GM18519 (cell line): Measurements from ENCODE around the gene ZNF473.

Experiments used
- ATAC-seq: cut with Tn5 transposase; IDR thresholded peaks from one replicate; pipeline ENCODE4 v1.9.1; 2021; ENCODE audit warnings: mild to moderate bottlenecking, moderate library complexity; ENCODE audit not compliant: unreplicated experiment, low FRiP score

The ZNF473 gene

DNA sequence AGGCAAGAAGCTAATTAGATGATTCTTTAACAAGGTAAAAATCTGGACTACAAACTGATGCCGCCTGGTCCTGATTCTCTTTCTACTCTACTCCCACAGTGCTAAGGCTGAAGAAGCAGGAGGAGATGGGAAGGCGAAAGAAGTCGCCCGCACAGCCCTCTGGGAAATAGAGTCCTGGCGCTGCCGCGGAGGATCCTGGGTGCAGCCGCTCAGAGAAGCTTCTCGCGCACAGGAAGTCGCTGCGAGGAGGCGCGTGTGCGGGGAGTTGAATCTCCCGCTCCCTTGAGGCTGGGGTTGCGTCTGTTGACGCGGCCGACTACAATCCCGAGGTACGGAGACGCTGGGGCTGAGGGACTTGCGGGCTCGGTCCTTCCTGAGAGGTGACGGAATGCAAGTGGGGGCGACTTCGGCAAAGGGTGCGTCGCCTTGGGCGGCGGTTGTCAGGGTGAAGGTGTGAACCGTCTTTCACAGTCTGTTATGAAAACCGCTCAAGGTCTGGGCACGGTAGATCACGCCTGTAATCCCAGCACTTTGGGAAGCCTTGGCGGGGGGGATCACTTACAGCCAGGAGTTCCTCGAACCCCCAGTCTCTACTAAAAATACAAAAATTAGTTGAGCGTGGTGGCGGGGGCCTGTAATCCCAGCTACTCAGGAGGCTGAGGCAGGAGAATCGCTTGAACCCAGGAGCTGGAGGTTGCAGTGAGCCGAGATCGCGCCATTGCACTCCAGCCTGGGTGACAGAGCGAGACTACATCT, at the start of gene ZNF473:
Gene ZNF473 (plus strand): TSS at position 212 of the 756 bp plus-strand sequence. CDS start 5,078 bp downstream, outside the sequence.
- peak; percentile 56 for ATAC-seq

DNA sequence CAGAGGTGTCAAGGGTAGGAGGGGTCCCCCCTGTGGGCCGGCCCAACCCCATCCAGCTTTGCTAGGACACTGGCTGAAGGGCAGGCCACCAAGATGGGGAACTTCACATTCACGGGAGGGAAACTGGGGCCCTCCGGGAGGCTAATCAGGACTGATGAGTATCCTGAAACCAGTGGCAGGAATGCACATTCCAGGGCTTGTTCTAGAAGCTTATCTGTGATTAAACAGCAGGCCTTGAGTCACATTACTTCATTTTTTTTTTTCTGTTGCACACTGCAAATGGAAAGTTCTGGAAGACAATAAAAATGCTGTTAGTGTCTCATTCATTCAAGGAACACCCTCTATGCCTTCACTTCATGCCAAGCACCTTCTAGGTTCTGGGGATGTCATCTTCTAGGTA, 49.3 kb upstream of the ZNF473 start:
- ATAC-seq: no peak

DNA sequence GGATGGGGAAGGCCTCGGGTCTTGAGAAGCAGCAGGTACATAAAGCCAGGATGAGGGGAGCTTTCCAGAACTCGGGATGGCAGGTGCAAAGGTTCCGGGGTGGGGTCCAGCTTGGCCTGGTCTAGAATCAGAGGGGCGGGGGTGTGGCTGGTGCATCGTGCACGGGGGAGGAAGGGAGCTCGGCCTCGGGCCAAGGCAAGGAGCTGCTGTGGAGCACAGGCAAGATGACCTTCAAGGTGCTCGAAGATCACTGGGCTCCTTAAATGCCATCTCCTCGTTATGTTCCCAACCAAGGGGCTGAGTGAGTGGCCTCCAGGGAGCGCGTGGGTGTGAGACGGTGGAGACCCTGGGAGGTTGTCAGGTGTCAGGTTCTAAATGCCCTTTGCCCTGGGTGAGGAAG, 48.7 kb upstream of the ZNF473 start:
- no peak for ATAC-seq

DNA sequence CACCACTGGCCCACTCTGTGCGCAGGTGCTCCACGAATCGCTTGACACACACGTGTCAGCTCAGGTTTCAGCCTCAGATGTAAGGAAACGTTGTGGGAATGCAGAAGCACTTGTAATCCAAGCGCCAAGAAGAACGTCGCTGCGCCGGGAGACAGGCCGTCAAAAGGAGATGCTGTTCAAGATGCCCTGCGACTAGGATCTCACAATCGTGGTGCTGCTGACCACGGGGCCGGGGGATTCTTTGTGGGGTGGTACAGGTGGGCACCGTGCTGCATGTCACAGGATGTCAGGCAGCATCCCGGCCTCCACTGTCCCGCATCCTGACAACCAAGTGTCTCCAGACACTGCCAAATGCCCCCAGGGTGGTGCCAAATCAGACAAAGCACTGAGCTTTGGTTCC, 47.9 kb upstream of the ZNF473 start:
- ATAC-seq: no peak

DNA sequence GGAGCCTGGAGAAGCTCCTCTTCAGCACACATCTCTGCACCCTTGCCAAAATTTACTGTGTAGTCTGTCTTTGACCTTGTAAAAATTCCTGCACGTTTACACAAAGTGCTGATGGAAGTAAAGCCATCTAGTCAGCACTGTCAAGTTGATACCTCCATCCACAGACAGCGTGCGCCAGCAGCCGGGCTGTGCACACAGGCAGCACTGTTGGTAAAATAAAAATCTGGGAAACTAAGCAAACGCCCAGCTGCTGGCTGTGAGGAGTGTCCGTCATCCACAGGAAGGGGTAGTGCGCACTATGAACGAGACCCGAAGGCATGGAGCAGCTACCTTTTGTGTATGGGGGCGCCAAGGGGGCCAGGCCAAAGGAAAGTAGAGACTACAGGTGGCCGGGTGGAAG, 47.5 kb upstream of the ZNF473 start:
- ATAC-seq: no peak

DNA sequence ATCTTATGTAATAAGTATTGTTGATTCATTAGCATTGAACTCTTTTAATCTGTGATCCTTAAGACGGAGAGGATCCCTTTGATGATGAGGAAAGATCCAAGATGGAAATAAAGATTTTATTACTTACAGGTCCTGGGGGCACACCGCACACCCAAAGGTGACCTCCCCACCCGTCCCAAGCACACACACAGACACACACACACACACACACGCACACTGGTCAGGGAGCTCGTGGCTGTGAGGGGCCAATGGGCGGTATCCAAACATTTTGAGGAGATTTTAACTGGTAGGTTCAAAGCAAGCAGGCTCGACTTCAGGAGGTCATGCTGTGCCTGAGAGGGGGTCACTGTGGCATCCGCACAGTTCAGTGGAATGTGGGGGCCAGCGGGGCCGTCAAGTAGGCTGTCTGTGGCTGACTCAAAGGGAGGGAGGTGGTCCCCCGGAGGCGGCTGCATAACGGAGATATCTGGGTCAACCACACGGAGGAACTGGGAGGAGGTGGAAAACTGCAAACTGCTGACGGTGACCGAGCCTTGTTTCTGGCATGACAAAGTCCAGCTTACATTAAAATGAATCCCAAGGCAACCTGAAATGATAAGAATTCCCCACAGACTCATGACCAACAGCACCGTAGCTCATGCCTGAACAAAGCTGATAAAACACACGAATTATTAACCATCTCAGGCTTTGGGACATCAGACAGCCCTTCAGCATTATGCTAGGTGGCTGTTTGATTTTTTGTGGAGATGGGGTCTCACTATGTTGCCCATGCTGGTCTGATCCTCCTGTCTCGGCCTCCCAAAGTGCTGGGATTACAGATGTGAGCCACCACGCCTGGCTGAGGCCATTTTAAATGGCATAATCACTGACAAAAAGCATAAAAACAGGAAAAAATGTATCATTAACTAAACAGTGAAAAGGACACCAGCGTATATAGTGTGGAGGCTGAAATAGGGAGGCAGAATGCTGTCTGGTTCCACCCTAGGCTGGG, 43.9 kb upstream of the ZNF473 start:
- ATAC-seq: no peak

DNA sequence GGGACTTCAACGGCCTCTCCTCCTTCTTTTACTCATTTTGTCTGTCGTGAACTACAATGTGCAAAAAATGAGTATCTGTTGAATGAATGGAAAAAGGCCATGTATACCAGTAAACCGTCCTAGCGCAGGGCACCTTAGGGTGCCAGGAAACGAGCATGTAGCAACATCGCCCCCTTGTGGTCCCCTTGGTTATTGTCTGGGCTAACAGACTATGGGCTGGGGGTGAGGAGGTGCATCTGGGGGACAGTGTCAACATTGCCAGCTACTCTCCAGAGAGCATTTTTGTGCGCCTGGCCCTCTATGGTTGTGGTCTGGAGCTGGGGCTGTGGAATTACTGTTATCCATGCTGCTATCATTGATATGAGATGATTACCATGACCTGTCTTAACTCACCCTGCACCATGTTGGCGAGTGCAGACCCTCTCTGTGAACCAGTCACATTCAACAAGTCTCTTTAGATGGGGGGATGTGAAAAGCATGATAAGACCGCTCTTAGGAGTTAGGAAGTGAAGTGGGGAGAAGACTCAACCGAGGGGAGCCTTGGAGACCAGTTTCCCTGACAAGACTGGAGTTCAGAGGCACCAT, 42.1 kb upstream of the ZNF473 start:
- ATAC-seq: no peak

DNA sequence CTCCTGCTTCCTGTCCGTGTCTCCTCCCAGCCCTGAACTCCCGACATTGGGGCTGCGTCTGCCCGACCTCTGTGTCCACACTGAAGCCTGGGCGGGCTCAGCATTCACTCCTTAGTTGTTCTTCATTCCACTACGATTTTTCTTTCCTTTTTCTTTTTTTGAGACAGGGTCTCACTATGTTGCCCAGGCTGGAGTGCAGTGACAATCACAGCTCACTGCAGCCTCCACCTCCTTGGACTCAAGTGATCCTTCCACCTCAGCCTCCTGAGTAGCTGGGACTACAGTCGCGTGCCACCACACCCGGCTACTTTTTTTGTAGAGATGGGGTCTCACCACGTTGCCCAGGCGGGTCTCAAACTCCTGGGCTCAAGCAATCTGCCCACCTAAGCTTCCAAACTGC, 41.3 kb upstream of the ZNF473 start:
- no peak for ATAC-seq

DNA sequence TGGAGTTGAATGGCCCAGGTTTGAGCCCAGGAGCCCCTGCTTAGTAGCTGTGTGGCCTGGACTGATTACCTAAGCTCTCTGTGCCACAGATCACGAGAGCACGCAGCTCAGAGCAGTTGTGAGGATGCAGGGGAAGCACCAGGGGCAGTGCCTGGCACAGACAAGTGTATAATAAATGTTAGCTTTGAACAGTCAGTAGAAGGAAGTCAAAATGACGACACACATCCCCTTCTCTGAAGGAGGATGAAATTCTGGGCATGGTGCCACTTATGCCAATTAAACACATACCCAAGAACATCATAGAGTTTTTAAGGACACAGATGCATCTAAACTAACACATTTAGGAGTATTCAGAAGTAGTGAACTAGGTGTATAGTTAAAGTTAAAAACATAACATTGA, 39.9 kb upstream of the ZNF473 start:
- no peak for ATAC-seq

DNA sequence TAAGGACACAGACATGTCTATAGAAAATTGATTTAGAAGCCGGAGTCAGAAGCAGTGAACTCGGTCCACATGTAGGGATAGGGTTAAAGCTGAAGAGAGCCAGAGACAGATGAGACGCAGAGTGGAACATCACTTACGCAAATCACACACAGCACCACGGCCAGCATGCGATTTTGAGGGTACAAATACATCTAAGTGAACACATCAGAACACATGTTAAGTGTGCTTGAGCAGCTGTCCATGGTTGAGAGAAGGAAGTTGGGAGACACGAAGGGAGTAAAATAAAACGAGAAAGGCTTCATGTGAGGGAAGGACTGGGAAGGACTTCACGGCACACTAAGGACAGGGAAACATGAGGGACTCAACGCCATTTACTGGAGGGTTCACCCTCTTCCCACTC, 39.5 kb upstream of the ZNF473 start:
- ATAC-seq: no peak

DNA sequence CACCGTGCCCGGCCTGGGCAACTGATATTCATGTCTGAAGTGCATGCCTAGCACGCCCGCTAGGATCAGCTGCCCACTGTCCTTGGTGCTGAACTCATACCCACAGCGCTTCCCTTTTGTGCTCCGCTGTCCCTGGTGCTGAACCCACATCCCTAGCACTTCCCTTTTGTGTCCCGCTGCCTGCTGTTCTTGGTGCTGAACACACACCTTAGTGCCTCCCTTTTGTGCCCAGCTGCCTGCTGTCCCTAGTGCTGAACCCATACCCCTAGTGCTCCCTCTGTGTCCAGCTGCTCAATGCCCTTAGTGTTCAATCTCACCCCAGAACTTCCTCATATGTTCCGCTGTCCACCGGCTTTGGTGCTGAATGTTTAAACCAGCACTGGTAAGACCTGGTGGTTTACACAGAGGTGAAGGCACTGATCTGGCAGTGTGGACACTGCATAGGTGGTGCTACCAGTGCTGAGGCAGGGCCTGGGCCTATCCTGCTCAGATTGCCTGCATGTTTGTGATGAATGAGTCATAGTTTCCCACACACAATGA, 38.6 kb upstream of the ZNF473 start:
- ATAC-seq: no peak

DNA sequence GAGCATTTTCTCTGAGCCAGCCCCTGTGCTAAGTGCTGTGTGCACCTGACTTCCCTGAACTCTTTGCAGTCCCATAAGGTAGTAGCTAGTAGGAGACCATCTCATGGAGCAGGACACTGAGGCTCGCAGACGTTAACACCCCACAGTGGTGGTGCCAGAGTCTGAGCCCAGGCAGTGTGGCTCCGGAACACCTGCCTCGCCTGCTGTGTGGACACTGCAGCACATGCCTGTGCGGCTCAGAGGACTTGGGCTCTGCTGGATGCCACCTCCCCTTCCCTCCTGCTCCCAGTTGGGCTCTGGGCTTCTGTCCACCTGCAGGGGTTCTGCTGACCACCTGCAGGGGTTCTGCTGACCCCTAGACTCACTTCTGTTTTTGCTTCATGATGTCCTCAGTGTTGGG, 37.8 kb upstream of the ZNF473 start:
- ATAC-seq: no peak

DNA sequence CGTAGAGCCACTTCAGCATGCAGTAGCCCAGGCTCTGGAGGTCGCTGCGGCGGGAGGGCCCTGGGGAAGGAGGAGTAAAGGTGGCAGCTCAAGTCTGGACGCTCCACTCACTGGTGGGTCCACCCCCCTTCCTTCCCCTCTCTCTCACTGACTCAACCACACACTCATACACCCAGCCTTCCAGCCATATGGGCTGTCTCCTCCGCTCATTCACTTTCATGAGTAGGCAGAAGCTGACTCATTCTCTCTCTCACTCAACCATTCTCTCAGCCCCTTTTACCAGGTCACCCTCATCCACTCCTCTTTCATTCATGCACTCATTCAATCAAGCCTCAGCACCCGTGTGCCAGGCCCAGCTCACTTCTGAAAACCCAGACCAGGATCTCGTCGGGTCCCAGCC, 37.4 kb upstream of the ZNF473 start:
- ATAC-seq: no peak

DNA sequence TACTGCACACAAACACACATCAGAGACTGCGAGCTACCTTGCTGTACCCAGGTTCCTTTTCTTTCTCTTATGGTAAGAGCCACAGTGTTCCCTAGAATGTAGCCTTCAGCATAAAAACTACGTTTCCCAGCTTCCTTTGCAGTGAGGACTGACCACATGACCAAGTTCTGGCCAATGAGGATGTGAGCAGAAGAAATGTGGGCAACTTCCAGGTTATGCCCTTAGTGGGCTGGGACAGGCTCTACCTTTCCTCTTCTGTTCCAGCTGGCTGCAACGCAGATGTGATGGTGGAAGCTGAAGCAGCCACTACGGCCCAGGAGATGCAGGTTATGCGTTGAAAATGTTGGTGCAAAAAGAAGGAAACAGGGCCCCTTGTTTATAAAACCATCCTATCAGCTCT, 28.1 kb upstream of the ZNF473 start:
- ATAC-seq: no peak

DNA sequence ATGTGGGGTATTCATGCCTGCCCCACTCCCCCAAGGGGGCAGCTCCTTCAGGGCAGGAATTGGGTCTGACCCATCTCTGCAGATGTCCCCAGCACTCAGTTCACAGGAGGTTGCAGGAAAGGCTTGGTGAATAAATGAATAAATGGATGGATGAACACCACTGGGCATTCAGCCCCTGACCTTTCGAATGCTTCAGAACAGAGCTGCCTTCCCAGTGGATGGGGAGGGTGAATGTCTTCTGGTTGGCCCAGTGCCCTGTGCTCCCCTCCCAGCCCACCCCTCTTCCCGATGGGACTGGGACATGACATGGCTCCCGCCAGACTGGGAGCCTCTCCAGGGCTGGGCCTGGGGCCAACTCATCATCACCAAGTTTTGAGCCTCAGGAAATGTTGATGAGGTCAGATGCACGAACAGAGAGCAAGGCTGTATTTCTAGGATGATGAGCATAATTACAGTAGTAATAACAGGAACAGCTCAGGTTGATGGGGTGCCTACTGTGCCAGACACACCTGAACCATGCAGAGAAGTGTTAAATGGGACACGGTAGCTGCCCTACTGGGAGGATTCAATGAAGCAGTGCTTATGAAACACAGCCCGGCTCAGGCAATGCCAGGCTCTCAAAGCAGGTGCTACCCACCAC, 26.3 kb upstream of the ZNF473 start:
- ATAC-seq: no peak

DNA sequence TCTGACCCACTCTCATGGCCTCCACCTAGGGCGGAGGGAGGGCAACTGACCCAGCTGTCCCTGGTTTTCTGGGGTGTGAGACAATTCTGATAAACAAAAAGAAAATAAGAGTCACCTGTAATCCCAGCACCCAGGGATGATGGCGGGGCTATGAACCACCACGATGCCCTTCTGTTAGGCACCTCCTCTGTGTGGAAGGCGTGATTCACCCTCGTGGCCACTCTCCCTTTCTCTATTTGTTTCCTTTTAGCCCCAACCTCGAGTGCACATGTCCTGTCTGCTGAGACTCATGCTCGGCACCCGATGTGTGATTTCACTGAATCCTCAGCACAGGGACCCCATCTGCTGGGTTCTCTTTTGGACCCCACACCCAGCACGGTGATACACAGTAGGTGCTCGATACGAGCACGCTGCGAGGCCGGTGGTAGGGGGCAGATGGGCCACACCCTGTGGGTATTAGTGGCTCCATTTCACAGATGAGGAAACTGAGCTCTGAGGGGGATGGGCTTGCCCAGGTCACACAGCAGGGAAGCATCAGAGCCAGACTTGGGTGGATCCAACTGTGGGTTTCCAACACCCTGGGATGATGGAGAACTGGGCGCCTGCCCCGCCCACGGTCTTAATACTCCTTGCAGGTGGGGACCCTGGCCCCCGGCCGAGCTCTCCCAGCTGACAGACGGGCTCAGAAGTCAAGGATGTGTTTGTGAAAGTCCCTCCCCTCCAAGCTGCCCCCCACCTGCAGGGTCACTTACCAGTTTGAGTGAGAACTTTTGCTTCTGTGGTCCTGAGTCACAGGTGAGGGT, 25.6 kb upstream of the ZNF473 start:
- ATAC-seq: no peak

DNA sequence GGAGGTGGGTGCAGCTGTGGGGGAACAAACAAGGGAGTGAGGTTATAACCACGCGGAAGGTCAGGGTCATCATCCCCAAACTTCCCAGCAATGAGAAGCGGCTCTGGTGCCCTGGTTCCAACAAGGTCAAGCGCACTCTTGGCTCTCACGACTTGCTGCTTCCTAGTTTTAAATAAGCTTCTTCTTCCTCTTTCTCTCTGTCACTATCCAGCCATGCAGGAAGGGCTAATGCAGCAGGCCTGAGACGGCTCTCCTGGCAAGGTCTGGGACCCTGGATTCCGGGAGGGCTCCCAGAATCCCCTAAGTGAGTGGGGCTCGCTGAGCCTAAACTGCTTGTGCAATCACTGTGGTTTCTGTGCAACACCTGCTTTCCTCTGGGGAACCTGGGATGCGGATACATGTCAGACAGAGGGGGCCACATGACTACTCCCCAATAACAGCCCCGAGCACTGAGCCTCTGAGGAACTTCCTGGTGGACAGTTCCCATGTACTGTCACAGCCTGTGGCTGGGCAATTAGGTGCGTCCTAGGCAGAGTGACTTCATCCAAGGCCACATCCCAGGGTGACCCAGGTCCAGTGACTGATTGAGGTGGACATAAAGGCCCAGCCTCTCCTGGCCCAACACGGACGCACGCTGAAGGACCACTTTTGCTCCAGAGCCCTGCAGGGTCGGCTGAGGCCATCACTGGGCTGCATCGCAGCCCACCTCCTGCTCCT, 24.8 kb upstream of the ZNF473 start:
- no peak for ATAC-seq

DNA sequence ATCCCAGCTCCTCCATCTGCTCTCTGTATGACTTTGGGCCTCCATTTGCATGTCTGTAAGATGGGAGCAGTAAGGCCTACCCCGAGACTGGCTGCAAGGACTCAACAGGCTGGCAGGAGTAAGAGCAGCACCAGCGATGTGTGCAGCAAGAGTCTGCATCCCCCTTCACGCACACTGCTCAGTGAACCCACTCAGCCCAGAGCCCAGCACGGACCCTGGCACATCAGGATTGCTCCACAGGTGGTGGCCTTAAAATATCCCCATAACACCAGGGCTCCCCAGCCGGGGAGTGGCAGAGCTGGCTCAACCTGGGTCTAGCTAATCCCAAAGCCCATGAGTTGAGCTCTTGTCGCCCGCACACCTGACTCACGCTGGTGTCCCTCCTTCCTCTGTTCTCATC, 24.0 kb upstream of the ZNF473 start:
- no peak for ATAC-seq

DNA sequence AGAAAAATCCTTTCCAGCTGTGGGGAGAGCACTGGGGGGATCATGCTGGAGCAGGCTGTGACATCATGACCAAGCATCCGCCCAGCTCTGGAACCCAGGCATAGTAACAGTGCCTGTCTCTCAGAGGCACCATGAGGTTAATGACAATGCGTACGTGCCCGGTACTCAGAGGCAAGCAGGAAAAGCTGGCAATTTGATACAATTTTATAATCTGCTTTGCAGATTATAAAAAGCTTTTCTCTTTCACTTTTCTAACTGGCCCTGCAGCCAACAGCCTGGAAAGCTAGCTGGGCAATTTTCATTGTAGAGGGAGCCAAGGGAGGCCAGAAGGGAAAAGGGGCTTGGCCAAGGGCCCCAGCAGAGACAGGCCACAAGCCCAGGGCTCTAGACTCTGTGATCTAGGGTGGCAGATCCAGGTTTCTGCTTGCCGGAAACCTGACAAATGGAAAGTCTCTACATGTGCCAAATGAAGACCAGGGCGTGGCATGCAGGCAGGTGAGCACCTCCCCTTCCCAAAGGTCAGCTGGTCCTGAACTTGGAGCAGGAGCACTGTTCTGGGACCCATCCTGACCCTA, 23.3 kb upstream of the ZNF473 start:
- ATAC-seq: no peak
